Stimulated activated naive B cell treated with anti-CD40 and anti-IgM and Interleukin-4, amounts not matched to agents 10 μg/mL and 1 μg/mL and 100 μg/mL, for 72 hours (primary cell): ENCODE measurements around the gene ANK3.
A peak's percentile ranks its signal among the peaks of the same experiment; 100 is the strongest.
"Not testable (repeated sequence)": the region's sequence is repeated elsewhere in the genome, so short reads cannot be mapped to it uniquely, and the experiment has no call there.

ENCODE experiments used
- ATAC-seq, 2 donors: fragments of 150-1000 bp; cut with Tn5 transposase; replicated peaks; 2 replicates each; pipeline ENCODE4 v1.10.0; 2021; ENCODE audit warnings: moderate library complexity in 1 of 2
- DNase-seq: peaks from one replicate; pipeline ENCODE4 v3.0.0; 2021
- H3K27ac Mint-ChIP-seq: one replicate; pipeline ENCODE4 v1.8.0; 2022; ENCODE audit warnings: mild to moderate bottlenecking, mixed read lengths
- H3K27me3 Mint-ChIP-seq, 2 donors: one replicate each; pipeline ENCODE4 v1.8.0; 2022; ENCODE audit warnings: mixed read lengths in 2 of 2
- H3K36me3 Mint-ChIP-seq, 2 donors: one replicate each; pipeline ENCODE4 v1.8.0; 2022; ENCODE audit warnings: mixed read lengths in 2 of 2, mild to moderate bottlenecking in 1 of 2
- H3K4me1 Mint-ChIP-seq, 2 donors: one replicate each; pipeline ENCODE4 v1.8.0; 2022; ENCODE audit warnings: mixed read lengths in 2 of 2, mild to moderate bottlenecking in 1 of 2
- H3K4me3 Mint-ChIP-seq, 2 donors: one replicate each; pipeline ENCODE4 v1.8.0; 2022; ENCODE audit warnings: mild to moderate bottlenecking in 2 of 2, mixed read lengths in 2 of 2, moderate library complexity in 1 of 2
- H3K9me3 Mint-ChIP-seq, 2 donors: one replicate each; pipeline ENCODE4 v1.8.0; 2022; ENCODE audit warnings: mixed read lengths in 2 of 2, mild to moderate bottlenecking in 1 of 2

ANK3 gene

GRCh38 chr10:60035375-60035774 lies 354.3 kb downstream of the ANK3 start:
- not testable (repeated sequence) for H3K4me3 Mint-ChIP-seq, H3K36me3 Mint-ChIP-seq, H3K27ac Mint-ChIP-seq, DNase-seq, H3K9me3 Mint-ChIP-seq, ATAC-seq
- H3K4me1 Mint-ChIP-seq = peaks cover 28 to 29% of the 10 kb centered on the region in 2 donors
- H3K27me3 Mint-ChIP-seq = peaks cover 3 to 10% of the 10 kb centered on the region in 2 donors

- Mint-ChIP-seq H3K4me1 (peaks cover 31% of the 10 kb centered on the region in 2 donors), H3K9me3 (no peaks in the 10 kb centered on the region), H3K36me3 (no peaks in the 10 kb centered on the region), H3K27me3 (peaks cover 3 to 10% of the 10 kb centered on the region in 2 donors), H3K27ac (peak overlapping the region; percentile 71), H3K4me3 (peak overlapping the region in 1 of 2 donors; percentile 31)
- DNase-seq (peak; percentile 46), ATAC-seq (peak; percentile 28 to 47)
These were observed 357.0 kb downstream of the ANK3 start for GRCh38 chr10:60032723-60033122.

GRCh38 chr10:60031664-60032063 lies 358.0 kb downstream of the ANK3 start:
- H3K4me3 Mint-ChIP-seq = peak overlapping the region in 1 of 2 donors; percentile 2
- peak; percentile 65 for DNase-seq
- H3K27ac Mint-ChIP-seq = peak overlapping the region; percentile 57
- no peaks in the 10 kb centered on the region for H3K9me3 Mint-ChIP-seq
- peaks cover 0 to under 1% of the 10 kb centered on the region in 2 donors for H3K27me3 Mint-ChIP-seq
- H3K4me1 Mint-ChIP-seq = peaks cover 24 to 31% of the 10 kb centered on the region in 2 donors
- H3K36me3 Mint-ChIP-seq = no peaks in the 10 kb centered on the region
- peak; percentile 87 to 92 for ATAC-seq

- Mint-ChIP-seq H3K4me1 (peaks cover 23 to 31% of the 10 kb centered on the region in 2 donors), H3K27ac (peak overlapping the region; percentile 57), H3K4me3 (peak overlapping the region in 1 of 2 donors; percentile 35), H3K27me3 (no peaks in the 10 kb centered on the region), H3K9me3 (no peaks in the 10 kb centered on the region), H3K36me3 (no peaks in the 10 kb centered on the region)
- DNase-seq (no peak), ATAC-seq (no peak)
These were observed 358.5 kb downstream of the ANK3 start for GRCh38 chr10:60031183-60031582.

GRCh38 chr10:60029475-60029874 lies 360.2 kb downstream of the ANK3 start:
- Mint-ChIP-seq H3K27me3 (no peaks in the 10 kb centered on the region), H3K4me1 (peaks cover 19 to 31% of the 10 kb centered on the region in 2 donors), H3K27ac (no peak overlapping the region), H3K4me3 (no peak overlapping the region), H3K36me3 (no peaks in the 10 kb centered on the region), H3K9me3 (no peaks in the 10 kb centered on the region)
- DNase-seq (no peak), ATAC-seq (no peak)

- Mint-ChIP-seq H3K27me3 (no peaks in the 10 kb centered on the region), H3K9me3 (no peaks in the 10 kb centered on the region), H3K36me3 (no peaks in the 10 kb centered on the region), H3K4me1 (peaks cover 18 to 30% of the 10 kb centered on the region in 2 donors), H3K4me3 (no peak overlapping the region), H3K27ac (no peak overlapping the region)
- DNase-seq (no peak), ATAC-seq (no peak)
These were observed 361.6 kb downstream of the ANK3 start for GRCh38 chr10:60028081-60028480.

- DNase-seq = no peak
- Mint-ChIP-seq H3K4me1 (peaks cover 2% of the 10 kb centered on the region in 2 donors), H3K36me3 (no peaks in the 10 kb centered on the region), H3K27me3 (no peaks in the 10 kb centered on the region), H3K9me3 (no peaks in the 10 kb centered on the region), H3K27ac (no peak overlapping the region), H3K4me3 (no peak overlapping the region)
- no peak for ATAC-seq
These were observed 364.4 kb downstream of the ANK3 start for GRCh38 chr10:60025279-60025678.

- H3K4me1 Mint-ChIP-seq = no peaks in the 10 kb centered on the region
- no peak overlapping the region for H3K4me3 Mint-ChIP-seq
- no peaks in the 10 kb centered on the region for H3K9me3 Mint-ChIP-seq
- no peak overlapping the region for H3K27ac Mint-ChIP-seq
- H3K36me3 Mint-ChIP-seq = no peaks in the 10 kb centered on the region
- ATAC-seq (no peak), DNase-seq (no peak)
- no peaks in the 10 kb centered on the region for H3K27me3 Mint-ChIP-seq
These were observed 365.2 kb downstream of the ANK3 start for GRCh38 chr10:60024506-60024905.

- DNase-seq = no peak
- no peak for ATAC-seq
- no peaks in the 10 kb centered on the region for H3K4me1 Mint-ChIP-seq
- H3K9me3 Mint-ChIP-seq = no peaks in the 10 kb centered on the region
- no peak overlapping the region for H3K4me3 Mint-ChIP-seq
- H3K27me3 Mint-ChIP-seq = no peaks in the 10 kb centered on the region
- no peak overlapping the region for H3K27ac Mint-ChIP-seq
- no peaks in the 10 kb centered on the region for H3K36me3 Mint-ChIP-seq
These were observed 366.4 kb downstream of the ANK3 start for GRCh38 chr10:60023155-60023877.

- ATAC-seq (no peak), DNase-seq (no peak)
- Mint-ChIP-seq H3K36me3 (no peaks in the 10 kb centered on the region), H3K27ac (no peak overlapping the region), H3K9me3 (no peaks in the 10 kb centered on the region), H3K4me1 (no peaks in the 10 kb centered on the region), H3K4me3 (no peak overlapping the region), H3K27me3 (no peaks in the 10 kb centered on the region)
These were observed 368.3 kb downstream of the ANK3 start for GRCh38 chr10:60021361-60021760.

- peaks cover 4 to 8% of the 10 kb centered on the region in 2 donors for H3K27me3 Mint-ChIP-seq
- H3K4me1 Mint-ChIP-seq = no peaks in the 10 kb centered on the region
- no peak for ATAC-seq
- no peak overlapping the region for H3K27ac Mint-ChIP-seq
- H3K4me3 Mint-ChIP-seq = no peak overlapping the region
- no peak for DNase-seq
- no peaks in the 10 kb centered on the region for H3K36me3 Mint-ChIP-seq
- H3K9me3 Mint-ChIP-seq = peaks cover 0 to 2% of the 10 kb centered on the region in 2 donors
These were observed 372.9 kb downstream of the ANK3 start for GRCh38 chr10:60016794-60017193.

- no peak for DNase-seq
- ATAC-seq = no peak
- no peak overlapping the region for H3K4me3 Mint-ChIP-seq
- no peak overlapping the region for H3K27ac Mint-ChIP-seq
- no peaks in the 10 kb centered on the region for H3K4me1 Mint-ChIP-seq
- H3K9me3 Mint-ChIP-seq = no peaks in the 10 kb centered on the region
- no peaks in the 10 kb centered on the region for H3K36me3 Mint-ChIP-seq
- peaks cover 4 to 8% of the 10 kb centered on the region in 2 donors for H3K27me3 Mint-ChIP-seq
These were observed 379.8 kb downstream of the ANK3 start for GRCh38 chr10:60009710-60010383.

- Mint-ChIP-seq H3K9me3 (no peaks in the 10 kb centered on the region), H3K36me3 (no peaks in the 10 kb centered on the region), H3K4me1 (no peaks in the 10 kb centered on the region), H3K27me3 (peaks cover 4 to 8% of the 10 kb centered on the region in 2 donors), H3K27ac (no peak overlapping the region), H3K4me3 (no peak overlapping the region)
- DNase-seq (no peak), ATAC-seq (no peak)
These were observed 380.4 kb downstream of the ANK3 start for GRCh38 chr10:60009276-60009675.

- Mint-ChIP-seq H3K27me3 (peaks cover 4 to 8% of the 10 kb centered on the region in 2 donors), H3K36me3 (no peaks in the 10 kb centered on the region), H3K4me3 (no peak overlapping the region), H3K9me3 (no peaks in the 10 kb centered on the region), H3K4me1 (no peaks in the 10 kb centered on the region), H3K27ac (no peak overlapping the region)
- DNase-seq (no peak), ATAC-seq (no peak)
These were observed 380.9 kb downstream of the ANK3 start for GRCh38 chr10:60008816-60009215.

GRCh38 chr10:60006062-60006461 lies 383.6 kb downstream of the ANK3 start:
- Mint-ChIP-seq H3K27me3 (no peaks in the 10 kb centered on the region), H3K27ac (no peak overlapping the region), H3K4me1 (no peaks in the 10 kb centered on the region), H3K4me3 (no peak overlapping the region), H3K36me3 (no peaks in the 10 kb centered on the region), H3K9me3 (no peaks in the 10 kb centered on the region)
- DNase-seq = no peak
- ATAC-seq = no peak
